ENCODE results near the gene TBPL1. TPM values are rescaled to one million over a fixed set of nuclear protein-coding genes. Genes with fewer than 3 reads are reported as not detected.
"Not testable (repeated sequence)": the region's sequence is repeated elsewhere in the genome, so short reads cannot be mapped to it uniquely, and the experiment has no call there.

The TBPL1 gene
- total RNA-seq, 4 donors from 2014 or later = 12.1 to 57.9 (median 17.0) TPM

GRCh38 chr6:133918208-133918930, 34.7 kb upstream of the TBPL1 start:
- no peak for TF ChIP-seq POLR2A (IDR thresholded peaks at IDR 0.05)
- TF ChIP-seq CTCF (IDR thresholded peaks at IDR 0.05) = no peak
- no peaks in the 10 kb centered on the region for H3K4me1 ChIP-seq
- 39 to 47% methylated on average over 2 of the region's 2 CpGs for WGBS, 2 donors
- H3K36me3 ChIP-seq = no peaks in the 10 kb centered on the region
- H3K4me3 ChIP-seq (replicated peaks in 1 of 3) = no peak overlapping the region
- H3K27me3 ChIP-seq = no peaks in the 10 kb centered on the region
- H3K9me3 ChIP-seq = no peaks in the 10 kb centered on the region
- no peak overlapping the region for H3K27ac ChIP-seq
- intact Hi-C loops (cut with DNase I) = loop anchor here (10.0 kb wide), 1 partner anchor 354 kb away; no protein-coding TSS in a partner anchor
- peak; percentile 49 to 66 for DNase-seq

- intact Hi-C loops (cut with DNase I) = loop anchor here (10.0 kb wide), 1 partner anchor 355 kb away; no protein-coding TSS in a partner anchor
- no peak for DNase-seq
- Histone ChIP-seq H3K36me3 (no peaks in the 10 kb centered on the region), H3K27ac (no peak overlapping the region), H3K27me3 (no peaks in the 10 kb centered on the region), H3K4me1 (no peaks in the 10 kb centered on the region), H3K4me3 (replicated peaks in 1 of 3) (no peak overlapping the region), H3K9me3 (no peaks in the 10 kb centered on the region)
- 79 to 87% methylated on average over 5 of the region's 5 CpGs for WGBS, 2 donors
- no peak for TF ChIP-seq POLR2A (IDR thresholded peaks at IDR 0.05)
- no peak for TF ChIP-seq CTCF (IDR thresholded peaks at IDR 0.05)
Observed at GRCh38 chr6:133919362-133919761, 33.7 kb upstream of the TBPL1 start.

- no peaks in the 10 kb centered on the region for H3K27me3 ChIP-seq
- peak; percentile 77 to 78 for DNase-seq
- no peaks in the 10 kb centered on the region for H3K9me3 ChIP-seq
- intact Hi-C loops (cut with DNase I) = loop anchor here (10.0 kb wide), 1 partner anchor 143 kb away; no protein-coding TSS in a partner anchor
- H3K36me3 ChIP-seq = no peaks in the 10 kb centered on the region
- no peak overlapping the region for H3K4me3 ChIP-seq (replicated peaks in 1 of 3)
- WGBS, 2 donors = 27 to 28% methylated on average over 6 of the region's 6 CpGs
- peak; percentile 38 to 83 (median 50) for TF ChIP-seq CTCF (IDR thresholded peaks at IDR 0.05)
- no peak for TF ChIP-seq POLR2A (IDR thresholded peaks at IDR 0.05)
- no peak overlapping the region for H3K27ac ChIP-seq
- no peaks in the 10 kb centered on the region for H3K4me1 ChIP-seq
Observed at GRCh38 chr6:133921249-133921859, 31.7 kb upstream of the TBPL1 start.

- intact Hi-C loops (cut with DNase I) = loop anchor here (2.0 to 10.0 kb wide), 2 partner anchors 141 to 175 kb away; no protein-coding TSS in a partner anchor
- no peak overlapping the region for H3K27ac ChIP-seq
- no peak overlapping the region for H3K4me3 ChIP-seq (replicated peaks in 1 of 3)
- TF ChIP-seq CTCF (IDR thresholded peaks at IDR 0.05) = peak; percentile 42 to 93 (median 83)
- no peak for TF ChIP-seq POLR2A (IDR thresholded peaks at IDR 0.05)
- DNase-seq = peak; percentile 68 to 70
- no peaks in the 10 kb centered on the region for H3K27me3 ChIP-seq
- 16 to 20% methylated on average over 6 of the region's 6 CpGs for WGBS, 2 donors
- no peaks in the 10 kb centered on the region for H3K4me1 ChIP-seq
- no peaks in the 10 kb centered on the region for H3K9me3 ChIP-seq
- no peaks in the 10 kb centered on the region for H3K36me3 ChIP-seq
Observed at GRCh38 chr6:133923938-133924593, 29.0 kb upstream of the TBPL1 start.

- DNase-seq; H3K4me1 ChIP-seq; H3K27me3 ChIP-seq; H3K9me3 ChIP-seq; H3K36me3 ChIP-seq; H3K4me3 ChIP-seq (replicated peaks in 1 of 3); H3K27ac ChIP-seq; intact Hi-C loops (cut with DNase I): not testable (repeated sequence)
- WGBS, 2 donors = 47 to 62% methylated on average over 5 to 6 of the region's 6 CpGs
Observed at GRCh38 chr6:133931221-133931620, 21.8 kb upstream of the TBPL1 start.

GRCh38 chr6:133936352-133936751, 16.7 kb upstream of the TBPL1 start:
- H3K9me3 ChIP-seq; H3K4me1 ChIP-seq; DNase-seq; H3K36me3 ChIP-seq; intact Hi-C loops (cut with DNase I); H3K27ac ChIP-seq; H3K4me3 ChIP-seq (replicated peaks in 1 of 3); H3K27me3 ChIP-seq: not testable (repeated sequence)
- 93 to 96% methylated on average over 3 of the region's 3 CpGs for WGBS, 2 donors

All from thyroid gland (tissue), 4 donors.